ENCODE data around the gene DLEU7.

GRCh38 chr13:50873467-50873866, 30.0 kb upstream of the DLEU7 start:
- no peak for TF ChIP-seq EZH2 (IDR thresholded peaks at IDR 0.05; ENCODE audit: borderline replicate concordance, insufficient read depth, low read depth, low read length, poor library complexity, severe bottlenecking)
- TF ChIP-seq CTCF (IDR thresholded peaks at IDR 0.05): no peak
